ENCODE data around the gene CALML6.

DNA sequence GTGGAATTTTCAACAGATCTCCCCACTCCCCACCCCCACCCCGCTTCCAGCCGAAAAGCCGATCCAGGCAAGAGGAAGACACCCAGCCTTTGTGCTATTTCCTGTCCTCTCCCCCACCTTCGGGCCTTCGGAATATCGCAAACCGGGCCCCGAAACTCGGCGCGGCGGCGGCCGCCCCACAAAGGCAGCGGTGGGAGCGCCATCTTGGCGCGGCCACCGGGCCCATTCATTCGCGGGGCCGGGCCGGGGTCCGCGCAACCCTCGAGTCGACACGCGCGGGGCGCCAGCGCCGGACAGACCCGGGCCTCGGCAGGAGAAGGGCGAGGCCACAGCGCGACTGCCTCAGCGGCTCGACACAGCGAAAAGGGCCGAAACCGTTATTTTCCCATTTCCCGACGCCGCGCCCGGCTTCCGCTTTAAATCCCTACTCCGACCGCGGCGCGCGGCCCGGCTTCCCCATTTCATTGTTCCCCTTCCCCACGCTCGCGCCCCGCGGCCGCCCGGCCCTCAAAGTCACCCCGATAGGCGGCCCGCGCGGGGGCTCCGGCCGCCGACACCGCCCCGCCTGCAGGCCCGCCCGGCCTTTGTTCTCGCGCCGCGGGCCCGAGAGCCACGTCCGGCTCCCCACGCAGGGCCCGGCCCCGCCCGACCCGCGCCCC lies 25.1 kb upstream of the CALML6 start:
- TF ChIP-seq POLR2AphosphoS5 (IDR thresholded peaks at IDR 0.05; ENCODE audit: borderline replicate concordance, low read depth, low read length) = peak; percentile 28; the same call in 1 of the 2 replicates
- TF ChIP-seq EZH2 (IDR thresholded peaks at IDR 0.05) = no peak
- TF ChIP-seq FOXP2 (optimal IDR thresholded peaks at IDR 0.05; ENCODE audit: control extremely low read depth, extremely low read length, insufficient read depth) = no peak

Data from SK-N-MC (cell line).